OCI-LY7 (cell line): ENCODE measurements around the gene RCN2. TPM values are rescaled to one million over a fixed set of nuclear protein-coding genes. Genes with fewer than 3 reads are reported as not detected.

Experiments
- BruUV-seq: library from RNA; stranded (reverse); fragments of 400-500 nt; replicated peaks from 2 replicates; lab custom pipeline; 2021; lab: Mats Ljungman, UMichigan
- CTCF ChIA-PET: fragments of 300-600 bp; sonication (Branson Sonifier 250); formaldehyde crosslinking; loops from one replicate; lab custom pipeline; 2022; ENCODE audit warnings: antibody characterized with exemption; ENCODE audit not compliant: unreplicated experiment; lab: Charles Lee
- POLR2A ChIA-PET: fragments of 300-600 bp; sonication (Branson Sonifier 250); formaldehyde crosslinking; loops from one replicate; lab custom pipeline; 2022; ENCODE audit warnings: antibody characterized with exemption; lab: Charles Lee
- DNase-seq: peaks from one replicate; pipeline ENCODE4 v3.0.0-alpha.2; 2015; ENCODE audit warnings: low spot score
- H2AFZ ChIP-seq: fragments of 200-600 bp; sonication (generic), shearing (Covaris generic); 2 replicates; pipeline ENCODE4 v1.6.1; 2014; ENCODE audit warnings: mild to moderate bottlenecking, antibody characterized with exemption, low read length, moderate library complexity
- H3K27ac ChIP-seq: fragments of 200-600 bp; sonication (generic); 2 replicates; pipeline ENCODE4 v1.5.1; 2014; ENCODE audit warnings: mixed run types, low read depth, mild to moderate bottlenecking, moderate library complexity, low read length, inconsistent platforms; ENCODE audit not compliant: poor library complexity, severe bottlenecking
- H3K36me3 ChIP-seq: fragments of 200-600 bp; sonication (generic); 2 replicates; pipeline ENCODE4 v1.6.1; 2014; ENCODE audit warnings: mild to moderate bottlenecking, antibody characterized with exemption, low read length, moderate library complexity, mixed read lengths; ENCODE audit not compliant: insufficient read depth
- H3K4me1 ChIP-seq: fragments of 200-600 bp; sonication (generic); 2 replicates; pipeline ENCODE4 v1.5.1; 2014; ENCODE audit warnings: mild to moderate bottlenecking, low read length; ENCODE audit not compliant: insufficient read depth, poor library complexity, severe bottlenecking
- H3K4me2 ChIP-seq: fragments of 200-600 bp; sonication (generic); 2 replicates; pipeline ENCODE4 v1.6.1; 2014; ENCODE audit warnings: mild to moderate bottlenecking, low read length
- H3K4me3 ChIP-seq: fragments of 200-600 bp; sonication (generic); 2 replicates; pipeline ENCODE4 v1.5.1; 2014; ENCODE audit warnings: mild to moderate bottlenecking, low read depth, low read length; ENCODE audit not compliant: poor library complexity, severe bottlenecking
- H3K79me2 ChIP-seq: fragments of 200-600 bp; sonication (generic); 2 replicates; pipeline ENCODE4 v1.6.1; 2016; ENCODE audit warnings: low read depth, mild to moderate bottlenecking, low read length, moderate library complexity, mixed read lengths; ENCODE audit not compliant: insufficient read depth
- H3K9me2 ChIP-seq: fragments of 200-600 bp; sonication (generic); 2 replicates; pipeline ENCODE4 v1.6.1; 2016; ENCODE audit warnings: mild to moderate bottlenecking, low read length, mixed read lengths; ENCODE audit not compliant: insufficient read depth
- H3K9me3 ChIP-seq: fragments of 200-600 bp; sonication (generic); 2 replicates; pipeline ENCODE4 v1.6.1; 2014; ENCODE audit warnings: mild to moderate bottlenecking, mixed run types, low read length, mixed read lengths
- H4K20me1 ChIP-seq: fragments of 200-600 bp; sonication (generic); 2 replicates; pipeline ENCODE4 v1.6.1; 2014; ENCODE audit warnings: mild to moderate bottlenecking, antibody characterized with exemption, low read length, moderate library complexity, mixed read lengths; ENCODE audit not compliant: insufficient read depth
- CTCF ChIP-seq: fragments of 200-600 bp; sonication (generic); conservative IDR thresholded peaks from 2 replicates; pipeline ENCODE4 v1.5.1; 2014; ENCODE audit warnings: mild to moderate bottlenecking, antibody characterized with exemption, low read length, moderate library complexity, mixed read lengths
- EZH2phosphoT487 ChIP-seq: fragments of 200-600 bp; sonication (generic); IDR thresholded peaks from 2 replicates; pipeline ENCODE4 v1.6.1; 2018; ENCODE audit warnings: low read depth, borderline replicate concordance, mild to moderate bottlenecking, mixed run types, antibody characterized with exemption, low read length, moderate library complexity, mixed read lengths
- intact Hi-C: fragments of 100-400 bp; cut with micrococcal nuclease; formaldehyde crosslinking; loops from one replicate; pipeline ENCODE4 v1.10.0; 2022; ENCODE audit not compliant: unreplicated experiment
- total RNA-seq, 2 experiments: library from RNA; depleted of rRNA in 1 of 2; stranded (reverse); fragments of >200 nt in 1 of 2; shearing (Covaris generic) in 1 of 2; gene quantifications; 2 replicates each; pipeline ENCODE4 v1.2.3, GENCODE V29; 2014 to 2022

The RCN2 gene
- total RNA-seq, 2 experiments from 2014 or later = 32.8 to 39.1 TPM

- Histone ChIP-seq H3K9me2 (no peaks in the 10 kb centered on the region), H3K79me2 (no peaks in the 10 kb centered on the region), H4K20me1 (no peaks in the 10 kb centered on the region), H3K27ac (no peak overlapping the region), H3K4me2 (no peak overlapping the region), H3K4me1 (no peaks in the 10 kb centered on the region), H2AFZ (no peak overlapping the region), H3K9me3 (no peaks in the 10 kb centered on the region), H3K4me3 (no peak overlapping the region), H3K36me3 (no peaks in the 10 kb centered on the region)
- intact Hi-C loops = loop anchor here (2.0 to 5.0 kb wide), 4 partner anchors 48 to 523 kb away; no protein-coding TSS in a partner anchor
- TF ChIP-seq EZH2phosphoT487 (no peak), CTCF (no peak)
- CTCF ChIA-PET = interaction anchor here (0.7 to 2.2 kb wide), 3 partner anchors 12 to 57 kb away, joined by 3 to 6 read pairs (median 4); partner anchors contain the start of gene PSTPIP1
- no peak for DNase-seq
- POLR2A ChIA-PET = no interaction called here
- BruUV-seq = no TSS peak
These were observed 42.4 kb downstream of the RCN2 start for GRCh38 chr15:76973906-76974305.

- H3K4me3 ChIP-seq = no peak overlapping the region
- TF ChIP-seq EZH2phosphoT487 (no peak), CTCF (0 out of 2 replicates have a peak, but pooled peaks have one; percentile 14)
- H3K36me3 ChIP-seq = no peaks in the 10 kb centered on the region
- POLR2A ChIA-PET = no interaction called here
- no peak overlapping the region for H3K4me2 ChIP-seq
- DNase-seq = no peak
- no peaks in the 10 kb centered on the region for H4K20me1 ChIP-seq
- CTCF ChIA-PET = interaction anchor here (2.2 kb wide), 1 partner anchor 21 kb away, joined by 6 read pairs; the partner anchor contains the start of gene PSTPIP1
- no peak overlapping the region for H2AFZ ChIP-seq
- H3K27ac ChIP-seq = no peak overlapping the region
- no peaks in the 10 kb centered on the region for H3K4me1 ChIP-seq
- no peaks in the 10 kb centered on the region for H3K79me2 ChIP-seq
- H3K9me3 ChIP-seq = no peaks in the 10 kb centered on the region
- intact Hi-C loops = loop anchor here (5.0 kb wide), 3 partner anchors 48 to 523 kb away; no protein-coding TSS in a partner anchor
- no peaks in the 10 kb centered on the region for H3K9me2 ChIP-seq
- BruUV-seq = no TSS peak
These were observed 43.0 kb downstream of the RCN2 start for GRCh38 chr15:76974456-76975036.

GRCh38 chr15:76976141-76976540 is 44.6 kb downstream of the RCN2 start:
- no peak for TF ChIP-seq CTCF
- no peak for TF ChIP-seq EZH2phosphoT487
- POLR2A ChIA-PET = interaction anchor here (1.2 kb wide), 1 partner anchor 14 kb away, joined by 3 read pairs; no protein-coding TSS in a partner anchor
- Histone ChIP-seq H4K20me1 (no peaks in the 10 kb centered on the region), H3K9me2 (no peaks in the 10 kb centered on the region), H3K9me3 (no peaks in the 10 kb centered on the region), H3K79me2 (no peaks in the 10 kb centered on the region), H3K27ac (no peak overlapping the region), H2AFZ (no peak overlapping the region), H3K4me1 (no peaks in the 10 kb centered on the region), H3K4me3 (no peak overlapping the region), H3K36me3 (no peaks in the 10 kb centered on the region), H3K4me2 (no peak overlapping the region)
- BruUV-seq = no TSS peak
- no peak for DNase-seq
- CTCF ChIA-PET = no interaction called here
- intact Hi-C loops = no loop called here
